BLaER1 treated with 17β-estradiol and CSF1 and Interleukin-3, amounts not matched to agents 10 nM and 100 nM (cell line): ENCODE data around the gene FANCE.

Source experiments
- H3K27ac ChIP-seq, 11 experiments: shearing (Covaris generic); formaldehyde crosslinking; 2 replicates each; pipeline ENCODE4 v1.8.1; 2022
- H3K27me3 ChIP-seq, 11 experiments: shearing (Covaris generic); formaldehyde crosslinking; 2 replicates each; pipeline ENCODE4 v1.8.1; 2022
- H3K36me3 ChIP-seq, 11 experiments: shearing (Covaris generic); formaldehyde crosslinking; 2 replicates each; pipeline ENCODE4 v1.8.1; 2022
- H3K4me1 ChIP-seq, 10 experiments: shearing (Covaris generic); formaldehyde crosslinking; 2 replicates each; pipeline ENCODE4 v1.8.1; 2022
- H3K4me2 ChIP-seq, 11 experiments: shearing (Covaris generic); formaldehyde crosslinking; 2 replicates each; pipeline ENCODE4 v1.8.1; 2022
- H3K4me3 ChIP-seq, 10 experiments: shearing (Covaris generic); formaldehyde crosslinking; 2 replicates each; pipeline ENCODE4 v1.8.1; 2022
- H3K9ac ChIP-seq, 11 experiments: shearing (Covaris generic); formaldehyde crosslinking; 2 replicates each; pipeline ENCODE4 v1.8.1; 2022
- H3K9me3 ChIP-seq, 11 experiments: shearing (Covaris generic); formaldehyde crosslinking; replicated peaks in 1 of 11; 2 replicates each; pipeline ENCODE4 v1.8.1; 2022
- H4K20me1 ChIP-seq, 11 experiments: shearing (Covaris generic); formaldehyde crosslinking; 2 replicates each; pipeline ENCODE4 v1.8.1; 2022
- Cebpa-rat ChIP-seq, 11 experiments: shearing (Covaris generic); IDR thresholded peaks; 2 replicates each; pipeline ENCODE4 v1.8.1; 2022

FANCE gene, protein sequence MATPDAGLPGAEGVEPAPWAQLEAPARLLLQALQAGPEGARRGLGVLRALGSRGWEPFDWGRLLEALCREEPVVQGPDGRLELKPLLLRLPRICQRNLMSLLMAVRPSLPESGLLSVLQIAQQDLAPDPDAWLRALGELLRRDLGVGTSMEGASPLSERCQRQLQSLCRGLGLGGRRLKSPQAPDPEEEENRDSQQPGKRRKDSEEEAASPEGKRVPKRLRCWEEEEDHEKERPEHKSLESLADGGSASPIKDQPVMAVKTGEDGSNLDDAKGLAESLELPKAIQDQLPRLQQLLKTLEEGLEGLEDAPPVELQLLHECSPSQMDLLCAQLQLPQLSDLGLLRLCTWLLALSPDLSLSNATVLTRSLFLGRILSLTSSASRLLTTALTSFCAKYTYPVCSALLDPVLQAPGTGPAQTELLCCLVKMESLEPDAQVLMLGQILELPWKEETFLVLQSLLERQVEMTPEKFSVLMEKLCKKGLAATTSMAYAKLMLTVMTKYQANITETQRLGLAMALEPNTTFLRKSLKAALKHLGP

DNA sequence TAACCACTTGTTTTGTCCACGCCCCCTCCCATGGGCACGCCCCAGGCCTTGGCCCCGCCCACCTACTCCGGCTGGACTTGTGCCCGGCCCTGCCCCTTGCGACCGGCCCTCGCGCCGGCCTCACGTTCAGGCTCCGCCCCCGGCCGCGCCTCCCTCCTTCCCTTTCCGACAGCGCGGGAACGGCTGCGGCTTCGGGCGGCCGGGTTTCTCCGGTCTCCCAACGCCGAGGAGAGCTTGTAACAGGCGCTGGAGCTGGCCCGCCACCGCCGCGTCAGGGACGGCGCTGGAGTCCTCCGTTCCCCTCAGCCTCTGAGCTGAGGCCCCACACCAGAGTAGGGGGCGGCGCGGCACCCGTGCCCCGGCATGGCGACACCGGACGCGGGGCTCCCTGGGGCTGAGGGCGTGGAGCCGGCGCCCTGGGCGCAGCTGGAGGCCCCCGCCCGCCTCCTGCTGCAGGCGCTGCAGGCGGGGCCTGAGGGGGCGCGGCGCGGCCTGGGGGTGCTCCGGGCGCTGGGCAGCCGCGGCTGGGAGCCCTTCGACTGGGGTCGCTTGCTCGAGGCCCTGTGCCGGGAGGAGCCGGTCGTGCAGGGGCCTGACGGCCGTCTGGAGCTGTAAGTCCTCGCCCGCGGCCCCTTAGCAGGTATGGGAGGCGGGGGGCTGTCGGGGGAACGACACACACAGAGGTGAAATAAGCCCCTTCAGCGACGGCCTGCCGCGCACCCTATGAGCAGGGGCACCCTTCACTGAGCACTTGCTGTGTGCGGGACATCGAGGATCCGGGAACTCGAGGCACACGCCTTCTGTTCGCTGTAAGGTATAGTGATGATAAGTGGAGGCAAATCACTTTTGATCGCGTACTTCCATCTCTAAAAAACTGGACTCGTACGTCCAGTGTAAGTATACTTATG is at the start of gene FANCE:
Gene FANCE, plus strand, starts transcription at position 156 of the 908 bp plus-strand sequence. Its CDS starts 208 bp downstream, at position 364.
- peaks cover 0 to 25% (median 23%) of the 10 kb centered on the region in 11 experiments; a peak in 19 of 22 replicates for H3K36me3 ChIP-seq
- peaks cover 0 to 18% (median 4%) of the 10 kb centered on the region in 11 experiments; a peak in 5 of 22 replicates for H4K20me1 ChIP-seq
- peak within 1 kb of the TSS; percentile 18 to 91 (median 86); a peak in 21 of 22 replicates for H3K27ac ChIP-seq
- no peaks in the 10 kb centered on the region for H3K27me3 ChIP-seq
- peak within 1 kb of the TSS; percentile 73 to 93 (median 85) for H3K9ac ChIP-seq
- no peaks in the 10 kb centered on the region for H3K9me3 ChIP-seq
- no peak for TF ChIP-seq Cebpa-rat (IDR thresholded peaks at IDR 0.05)
- H3K4me2 ChIP-seq, result peak within 1 kb of the TSS; percentile 83 to 100 (median 99)
- peaks cover 37 to 56% (median 46%) of the 10 kb centered on the region in 10 experiments for H3K4me1 ChIP-seq
- peak within 1 kb of the TSS; percentile 71 to 95 (median 84) for H3K4me3 ChIP-seq

DNA sequence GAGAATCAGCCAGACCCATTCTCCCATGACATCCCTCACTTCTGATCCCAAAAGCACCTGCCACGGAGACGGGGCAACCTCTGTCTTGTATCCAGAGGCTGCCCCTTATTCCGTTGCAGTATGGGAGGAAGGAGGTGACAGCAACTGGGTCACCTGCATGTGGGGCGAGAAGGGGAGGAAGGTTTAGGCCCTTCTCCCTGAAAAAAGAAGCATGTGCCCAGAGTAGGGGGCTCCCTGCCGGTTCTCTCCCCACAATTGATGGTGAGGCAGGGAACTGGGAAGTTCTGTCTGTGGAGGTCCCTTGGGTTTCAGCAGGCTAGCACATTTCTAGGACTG is 49.3 kb upstream of the FANCE start:
- Histone ChIP-seq H3K27me3 (no peaks in the 10 kb centered on the region), H3K9me3 (no peaks in the 10 kb centered on the region), H3K4me2 (no peak overlapping the region), H3K36me3 (peaks cover 0 to 74% (median 0%) of the 10 kb centered on the region in 11 experiments; a peak in 8 of 22 replicates), H3K9ac (no peak overlapping the region), H3K4me1 (peaks cover 18 to 44% (median 26%) of the 10 kb centered on the region in 10 experiments), H3K4me3 (no peak overlapping the region), H3K27ac (no peak overlapping the region), H4K20me1 (peaks cover 0 to 100% (median 66%) of the 10 kb centered on the region in 11 experiments; a peak in 18 of 22 replicates)
- no peak for TF ChIP-seq Cebpa-rat (IDR thresholded peaks at IDR 0.05)

DNA sequence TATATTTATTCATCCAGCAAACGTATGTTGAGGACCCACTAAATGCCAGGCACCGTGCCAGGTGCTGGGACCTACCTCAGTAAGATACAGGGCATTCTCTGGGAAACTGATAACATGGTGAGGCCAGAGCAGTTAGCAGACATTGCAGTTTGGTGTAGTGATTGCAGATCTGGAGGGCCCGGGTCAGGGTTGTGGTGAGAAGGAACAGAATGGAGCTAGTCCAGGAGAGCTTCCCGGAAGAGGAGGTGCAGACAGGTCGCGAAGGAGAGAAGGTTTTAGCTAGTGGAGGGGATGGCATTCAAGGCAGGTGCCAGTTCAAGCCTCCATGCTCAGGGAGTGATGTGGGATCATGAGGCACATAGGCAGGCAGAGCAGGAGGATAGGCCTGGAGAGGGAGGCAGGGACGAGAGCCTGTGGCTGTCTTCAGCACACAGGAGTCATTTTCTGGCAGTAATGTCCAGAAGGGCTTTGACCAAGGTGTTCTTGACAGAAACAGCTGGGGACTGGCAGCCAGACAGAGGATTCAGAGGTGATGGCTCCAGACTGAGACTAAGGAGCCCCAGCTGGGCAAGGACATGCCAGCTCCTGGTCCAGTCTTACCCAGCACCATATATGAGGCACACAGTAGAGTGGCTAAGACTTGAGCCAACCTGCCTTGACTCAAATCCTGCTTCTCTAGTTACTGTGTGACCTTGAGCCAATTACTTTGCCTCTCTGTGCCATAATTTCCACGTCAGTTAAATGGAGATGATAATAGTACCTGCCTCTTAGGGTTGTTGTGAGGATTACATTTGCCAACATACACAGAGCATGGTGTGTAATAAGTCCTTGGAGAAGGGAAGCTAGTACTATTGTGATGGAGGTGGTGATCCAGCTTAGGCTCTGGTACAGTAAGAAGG is 48.3 kb upstream of the FANCE start:
- no peak overlapping the region for H3K27ac ChIP-seq

DNA sequence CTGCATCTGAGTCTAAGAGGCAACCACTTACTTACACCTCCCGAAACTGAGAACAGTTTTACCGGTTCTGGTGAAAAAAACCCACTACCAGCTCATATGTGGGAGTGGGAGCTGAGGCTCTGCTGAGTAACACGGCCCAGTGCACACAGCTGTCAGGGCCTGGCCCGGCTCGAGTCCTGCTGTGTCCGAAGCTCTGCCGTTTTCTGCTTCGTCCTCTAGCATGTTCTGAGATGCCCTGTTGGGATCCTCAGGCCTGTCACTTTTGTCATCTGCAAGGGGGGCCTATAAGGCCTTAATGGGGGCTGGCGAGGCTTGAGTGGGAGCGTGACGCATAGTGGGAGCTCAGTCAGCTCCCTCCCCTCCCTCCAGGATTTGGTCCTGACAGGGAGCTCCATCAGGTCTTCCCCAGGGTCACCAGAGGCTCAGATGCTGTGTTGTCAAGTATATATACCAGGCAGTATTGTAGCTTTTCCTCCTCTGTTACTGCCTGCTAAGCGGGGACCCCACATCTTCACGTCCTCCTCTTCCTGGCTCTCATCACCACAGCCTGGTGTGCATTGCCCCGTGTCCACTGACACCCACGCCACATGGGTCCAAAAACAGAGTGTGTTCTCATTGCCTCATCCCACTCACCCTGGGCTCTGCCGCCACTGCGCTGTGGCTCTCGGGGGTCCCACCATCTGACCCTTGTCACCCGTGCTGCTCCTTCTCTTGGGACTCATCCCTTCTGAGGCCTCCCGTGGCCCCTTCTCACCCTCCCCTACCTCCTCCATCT is 45.2 kb upstream of the FANCE start:
- no peaks in the 10 kb centered on the region for H3K9me3 ChIP-seq
- H3K9ac ChIP-seq, result peak overlapping the region in 6 of 11 experiments; percentile 3 to 43 (median 26); a peak in 4 of 22 replicates
- H3K4me1 ChIP-seq, result peaks cover 47 to 84% (median 65%) of the 10 kb centered on the region in 10 experiments
- no peak for TF ChIP-seq Cebpa-rat (IDR thresholded peaks at IDR 0.05)
- H3K27me3 ChIP-seq, result no peaks in the 10 kb centered on the region
- H3K36me3 ChIP-seq, result peaks cover 0 to 72% (median 7%) of the 10 kb centered on the region in 11 experiments; a peak in 15 of 22 replicates
- no peak overlapping the region for H3K4me3 ChIP-seq
- peaks cover 5 to 100% (median 71%) of the 10 kb centered on the region in 11 experiments; a peak in 19 of 22 replicates for H4K20me1 ChIP-seq
- H3K27ac ChIP-seq, result peak overlapping the region in 1 of 11 experiments; percentile 38; a peak in 2 of 22 replicates
- peak overlapping the region; percentile 18 to 71 (median 50); a peak in 19 of 22 replicates for H3K4me2 ChIP-seq

More for the DNA sequence above, 48.3 kb upstream of the FANCE start:
- Histone ChIP-seq H4K20me1 (peaks cover 0 to 100% (median 74%) of the 10 kb centered on the region in 11 experiments; a peak in 18 of 22 replicates), H3K36me3 (peaks cover 0 to 74% (median 0%) of the 10 kb centered on the region in 11 experiments; a peak in 7 of 22 replicates), H3K9ac (no peak overlapping the region), H3K4me2 (peak overlapping the region in 2 of 11 experiments; percentile 7 to 8; a peak in 1 of 22 replicates), H3K9me3 (no peaks in the 10 kb centered on the region), H3K4me3 (no peak overlapping the region), H3K27me3 (no peaks in the 10 kb centered on the region), H3K4me1 (peaks cover 20 to 53% (median 34%) of the 10 kb centered on the region in 10 experiments)
- no peak for TF ChIP-seq Cebpa-rat (IDR thresholded peaks at IDR 0.05)

DNA sequence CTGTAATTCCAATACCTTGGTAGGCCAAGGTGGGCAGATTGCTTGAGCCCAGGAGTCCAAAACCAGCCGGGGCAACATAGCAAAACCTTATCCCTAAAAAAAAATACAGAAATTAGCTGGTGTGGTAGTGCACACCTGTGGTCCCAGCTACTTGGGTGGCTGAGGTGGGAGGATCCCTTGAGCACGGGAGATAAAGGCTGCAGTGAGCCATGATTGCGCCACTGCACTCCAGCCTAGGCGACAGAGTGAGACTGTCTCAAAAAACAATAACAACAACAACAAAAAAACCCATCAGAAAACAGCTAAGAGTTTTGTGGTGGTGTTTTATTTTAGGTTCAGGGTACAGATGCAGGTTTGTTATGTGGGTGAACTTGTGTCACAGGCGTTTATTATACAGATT is 42.9 kb upstream of the FANCE start:
- Histone ChIP-seq H3K4me1 (peaks cover 47 to 91% (median 74%) of the 10 kb centered on the region in 10 experiments), H3K9me3 (no peaks in the 10 kb centered on the region), H3K9ac (no peak overlapping the region), H3K4me2 (peak overlapping the region in 8 of 11 experiments; percentile 21 to 77 (median 70); a peak in 8 of 22 replicates), H3K27ac (no peak overlapping the region), H3K4me3 (no peak overlapping the region), H3K27me3 (no peaks in the 10 kb centered on the region), H4K20me1 (peaks cover 5 to 100% (median 48%) of the 10 kb centered on the region in 11 experiments; a peak in 18 of 22 replicates), H3K36me3 (peaks cover 15 to 75% (median 30%) of the 10 kb centered on the region in 11 experiments; a peak in 20 of 22 replicates)
- no peak for TF ChIP-seq Cebpa-rat (IDR thresholded peaks at IDR 0.05)

DNA sequence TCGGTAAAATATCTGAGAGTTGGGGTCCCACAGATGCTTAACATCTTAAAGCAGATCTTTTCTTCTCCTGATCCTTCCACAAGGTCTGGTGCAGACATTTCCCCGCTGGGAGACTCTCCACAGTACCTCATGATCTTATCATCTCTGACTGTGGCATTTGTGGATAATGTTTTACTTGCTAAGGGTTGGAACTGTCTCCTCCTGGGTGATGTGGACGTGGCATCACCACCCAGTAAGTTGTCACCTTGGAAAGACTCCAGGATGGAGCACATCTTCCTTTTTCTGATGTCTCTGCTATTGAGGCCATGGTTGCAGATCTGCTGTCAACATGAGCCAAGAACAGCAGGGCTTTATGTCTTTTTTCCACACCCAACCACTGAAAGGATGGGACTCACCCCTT is 42.0 kb upstream of the FANCE start:
- Histone ChIP-seq H3K4me3 (no peak overlapping the region), H3K9ac (no peak overlapping the region), H3K4me1 (peaks cover 55 to 91% (median 81%) of the 10 kb centered on the region in 10 experiments), H4K20me1 (peaks cover 5 to 100% (median 46%) of the 10 kb centered on the region in 11 experiments; a peak in 17 of 22 replicates), H3K4me2 (peak overlapping the region; percentile 56 to 83 (median 72)), H3K27me3 (no peaks in the 10 kb centered on the region), H3K36me3 (peaks cover 15 to 77% (median 36%) of the 10 kb centered on the region in 11 experiments; a peak in 20 of 22 replicates), H3K9me3 (no peaks in the 10 kb centered on the region), H3K27ac (peak overlapping the region in 4 of 11 experiments; percentile 2 to 45 (median 28); a peak in 4 of 22 replicates)
- no peak for TF ChIP-seq Cebpa-rat (IDR thresholded peaks at IDR 0.05)

DNA sequence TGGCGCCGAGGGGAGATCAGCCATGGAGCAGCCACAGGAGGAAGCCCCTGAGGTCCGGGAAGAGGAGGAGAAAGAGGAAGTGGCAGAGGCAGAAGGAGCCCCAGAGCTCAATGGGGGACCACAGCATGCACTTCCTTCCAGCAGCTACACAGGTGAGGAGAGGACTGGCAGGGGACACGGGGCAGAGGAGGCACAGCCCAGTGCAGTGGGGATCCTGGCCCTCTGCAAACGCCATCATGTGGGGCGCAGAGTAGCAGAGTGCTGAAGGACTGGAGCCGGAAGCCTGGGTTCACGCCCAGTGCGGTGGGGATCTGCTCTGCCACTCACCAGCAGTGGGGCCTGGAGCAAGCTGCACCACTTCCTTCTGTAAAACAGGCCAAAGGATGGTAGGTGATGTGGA is 41.1 kb upstream of the FANCE start:
- H3K9me3 ChIP-seq, result no peaks in the 10 kb centered on the region
- no peak overlapping the region; a peak in 1 of 22 replicates for H3K9ac ChIP-seq
- H3K36me3 ChIP-seq, result peaks cover 15 to 84% (median 42%) of the 10 kb centered on the region in 11 experiments; a peak in 21 of 22 replicates
- H3K4me2 ChIP-seq, result peak overlapping the region; percentile 56 to 83 (median 72)
- H3K27ac ChIP-seq, result peak overlapping the region in 6 of 11 experiments; percentile 2 to 45 (median 26); a peak in 8 of 22 replicates
- no peak overlapping the region for H3K4me3 ChIP-seq
- TF ChIP-seq Cebpa-rat (IDR thresholded peaks at IDR 0.05), result no peak
- peaks cover 48 to 93% (median 76%) of the 10 kb centered on the region in 10 experiments for H3K4me1 ChIP-seq
- no peaks in the 10 kb centered on the region for H3K27me3 ChIP-seq
- H4K20me1 ChIP-seq, result peaks cover 5 to 98% (median 42%) of the 10 kb centered on the region in 11 experiments; a peak in 17 of 22 replicates
